ENCODE data around the gene GFPT2. TPM values are rescaled to one million over a fixed set of nuclear protein-coding genes. Genes with fewer than 3 reads are reported as not detected.
"Not testable (repeated sequence)": the region's sequence is repeated elsewhere in the genome, so short reads cannot be mapped to it uniquely, and the experiment has no call there.

The GFPT2 gene
- total RNA-seq, 1 donor from 2014 or later = 2.4 TPM

DNA sequence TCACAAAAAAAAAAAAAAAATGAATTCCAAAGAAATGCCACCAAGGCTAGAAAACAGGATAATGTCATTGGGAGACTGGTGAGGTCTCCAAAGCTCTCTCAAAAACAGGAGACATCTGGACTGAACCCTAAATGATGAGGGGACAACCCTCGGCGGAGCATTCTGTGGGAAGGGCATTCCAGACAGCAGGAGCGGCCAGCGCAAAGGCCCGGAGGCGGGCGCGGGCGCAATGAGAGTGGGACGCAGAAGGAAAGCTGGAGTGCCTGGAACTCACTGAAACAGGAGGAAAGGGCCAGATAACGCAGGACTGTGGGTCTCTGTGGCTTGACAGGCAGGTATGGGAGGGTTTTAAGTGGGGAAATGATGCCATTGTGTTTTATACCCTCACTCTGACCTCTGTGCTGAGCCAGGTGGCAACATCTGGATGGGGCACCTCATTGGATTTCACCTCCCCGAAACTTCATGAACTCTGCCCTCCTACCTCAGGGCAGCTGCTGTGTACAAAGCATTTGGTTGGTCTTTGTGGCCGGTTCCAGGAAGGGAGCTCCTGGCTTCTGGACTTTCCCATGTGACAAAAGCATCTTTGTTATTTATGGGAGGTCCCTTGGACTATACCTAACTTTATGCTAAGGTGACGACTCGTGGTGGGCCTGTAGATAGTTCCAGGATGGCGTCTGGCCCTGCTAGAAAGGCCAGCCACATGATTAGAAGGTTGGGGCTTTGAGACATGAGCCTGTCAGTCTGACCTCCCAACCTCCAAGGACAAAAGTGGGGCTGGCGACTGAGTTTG is 49.7 kb downstream of the GFPT2 start:
- no peak for DNase-seq (ENCODE audit: low read depth)
- TF ChIP-seq, protein P1, sequence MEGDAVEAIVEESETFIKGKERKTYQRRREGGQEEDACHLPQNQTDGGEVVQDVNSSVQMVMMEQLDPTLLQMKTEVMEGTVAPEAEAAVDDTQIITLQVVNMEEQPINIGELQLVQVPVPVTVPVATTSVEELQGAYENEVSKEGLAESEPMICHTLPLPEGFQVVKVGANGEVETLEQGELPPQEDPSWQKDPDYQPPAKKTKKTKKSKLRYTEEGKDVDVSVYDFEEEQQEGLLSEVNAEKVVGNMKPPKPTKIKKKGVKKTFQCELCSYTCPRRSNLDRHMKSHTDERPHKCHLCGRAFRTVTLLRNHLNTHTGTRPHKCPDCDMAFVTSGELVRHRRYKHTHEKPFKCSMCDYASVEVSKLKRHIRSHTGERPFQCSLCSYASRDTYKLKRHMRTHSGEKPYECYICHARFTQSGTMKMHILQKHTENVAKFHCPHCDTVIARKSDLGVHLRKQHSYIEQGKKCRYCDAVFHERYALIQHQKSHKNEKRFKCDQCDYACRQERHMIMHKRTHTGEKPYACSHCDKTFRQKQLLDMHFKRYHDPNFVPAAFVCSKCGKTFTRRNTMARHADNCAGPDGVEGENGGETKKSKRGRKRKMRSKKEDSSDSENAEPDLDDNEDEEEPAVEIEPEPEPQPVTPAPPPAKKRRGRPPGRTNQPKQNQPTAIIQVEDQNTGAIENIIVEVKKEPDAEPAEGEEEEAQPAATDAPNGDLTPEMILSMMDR (conservative IDR thresholded peaks at IDR 0.05; ENCODE audit: low read depth, low read length) = no peak
- H3K4me3 ChIP-seq (ENCODE audit: low read depth, low read length) = no peak overlapping the region

GRCh38 chr5:180302256-180302655 is 50.9 kb downstream of the GFPT2 start:
- TF ChIP-seq, protein P1 (conservative IDR thresholded peaks at IDR 0.05; ENCODE audit: low read depth, low read length) = no peak
- no peak for DNase-seq (ENCODE audit: low read depth)
- H3K4me3 ChIP-seq (ENCODE audit: low read depth, low read length) = no peak overlapping the region

DNA sequence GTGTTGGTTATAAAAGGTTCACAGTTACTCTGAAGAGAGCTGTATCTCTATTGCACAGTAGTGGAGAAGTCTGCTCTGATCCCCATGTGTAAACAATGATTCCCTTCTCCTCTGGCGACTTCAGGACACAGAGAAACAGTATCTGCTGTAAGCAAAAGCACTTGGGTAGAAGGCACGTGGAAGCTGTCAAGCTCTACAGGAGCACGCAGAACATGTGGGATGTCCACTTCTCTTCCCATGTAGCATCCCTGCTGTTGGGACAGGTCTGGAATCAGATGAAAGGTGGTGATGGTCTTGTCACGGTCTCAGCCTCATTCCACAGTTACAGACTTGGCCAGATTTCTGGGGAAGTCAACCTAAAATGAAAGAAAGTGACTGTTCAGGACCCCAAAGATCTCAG is 51.9 kb downstream of the GFPT2 start:
- H3K4me3 ChIP-seq (ENCODE audit: low read depth, low read length) = no peak overlapping the region
- TF ChIP-seq, protein P1 (conservative IDR thresholded peaks at IDR 0.05; ENCODE audit: low read depth, low read length) = no peak
- DNase-seq (ENCODE audit: low read depth) = no peak

DNA sequence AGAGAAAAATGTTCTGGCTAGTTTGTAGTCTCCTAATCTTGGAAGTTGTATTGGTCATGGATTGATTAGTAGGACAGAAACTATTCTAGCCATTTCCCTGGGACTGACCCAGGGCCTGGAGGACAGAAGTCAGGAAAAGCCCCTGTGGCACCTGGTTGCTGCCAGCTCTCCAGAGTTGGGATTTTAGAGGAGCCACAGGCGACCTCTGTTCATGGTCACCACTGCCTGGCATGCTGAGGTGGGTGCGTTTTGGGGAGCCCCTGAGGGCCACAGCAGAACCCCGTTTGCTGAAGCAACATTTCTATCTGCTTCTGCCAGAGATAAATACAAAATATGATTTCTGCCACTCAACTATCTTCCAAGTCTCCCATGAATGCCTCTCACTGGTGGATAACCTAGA is 53.6 kb downstream of the GFPT2 start:
- TF ChIP-seq, protein P1 (conservative IDR thresholded peaks at IDR 0.05; ENCODE audit: low read depth, low read length) = no peak
- no peak for DNase-seq (ENCODE audit: low read depth)
- no peak overlapping the region for H3K4me3 ChIP-seq (ENCODE audit: low read depth, low read length)

GRCh38 chr5:180299014-180299413 is 54.1 kb downstream of the GFPT2 start:
- not testable (repeated sequence) for H3K4me3 ChIP-seq (ENCODE audit: low read depth, low read length); DNase-seq (ENCODE audit: low read depth)

DNA sequence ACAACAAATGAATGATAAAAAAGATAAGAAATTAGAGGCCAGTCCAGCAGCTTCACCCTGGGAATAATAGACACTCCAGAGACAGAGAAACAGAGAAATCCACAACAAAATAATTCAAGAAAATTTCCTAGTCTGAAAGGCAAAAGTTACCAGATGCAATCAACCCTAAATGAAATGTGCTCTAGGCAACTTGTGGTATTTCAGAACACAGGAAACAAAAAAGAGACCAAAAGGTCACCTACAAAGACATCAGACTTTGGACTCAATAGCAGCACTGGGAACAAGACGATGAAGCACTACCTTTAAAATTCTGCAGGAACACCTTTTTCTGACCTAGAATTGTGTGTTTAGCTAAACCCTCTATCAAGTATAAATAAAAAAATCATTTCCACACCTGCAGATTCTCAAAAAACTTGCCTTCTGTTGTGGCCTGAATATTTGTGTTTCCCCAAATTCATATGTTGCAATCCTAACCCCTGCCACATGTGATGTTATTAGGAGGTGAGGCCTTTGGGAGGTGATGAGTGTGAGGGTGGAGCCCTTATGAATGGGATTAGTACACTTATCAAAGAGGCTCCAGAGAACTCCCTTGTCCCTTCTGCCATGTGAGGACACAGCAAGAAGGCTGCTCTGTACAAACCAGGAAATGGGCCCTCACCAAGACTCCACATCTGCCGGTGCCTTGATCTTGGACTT is 55.4 kb downstream of the GFPT2 start:
- TF ChIP-seq, protein P1 (conservative IDR thresholded peaks at IDR 0.05; ENCODE audit: low read depth, low read length) = no peak
- no peak overlapping the region for H3K4me3 ChIP-seq (ENCODE audit: low read depth, low read length)
- DNase-seq (ENCODE audit: low read depth) = no peak

GRCh38 chr5:180296771-180297170 is 56.4 kb downstream of the GFPT2 start:
- no peak overlapping the region for H3K4me3 ChIP-seq (ENCODE audit: low read depth, low read length)
- TF ChIP-seq, protein P1 (conservative IDR thresholded peaks at IDR 0.05; ENCODE audit: low read depth, low read length) = no peak
- no peak for DNase-seq (ENCODE audit: low read depth)

Measured in epithelial cell of proximal tubule (primary cell).